Measurements from ENCODE around the gene CBFA2T3.

- TF ChIP-seq CTCF (IDR thresholded peaks at IDR 0.05; ENCODE audit: insufficient read depth, low read length) (no peak), POLR2AphosphoS5 (IDR thresholded peaks at IDR 0.05; ENCODE audit: low read depth) (peak; percentile 99), REST (IDR thresholded peaks at IDR 0.05; ENCODE audit: insufficient replicate concordance, low read depth) (peak; percentile 34), GABPA (IDR thresholded peaks at IDR 0.05; ENCODE audit: low read depth) (peak; percentile 63; the same call in 1 of the 2 replicates)
Observed at GRCh38 chr16:88978608-88979346, 1.8 kb upstream of the CBFA2T3 start.

Measured in HL-60 (cell line).